ENCODE measurements around the gene FBXL2. TPM values are rescaled to one million over a fixed set of nuclear protein-coding genes. Genes with fewer than 3 reads are reported as not detected.

Gene FBXL2
- total and polyA plus RNA-seq, 2 of the 8 experiments (the other 6 are each of a cell fraction or from before 2014, with no cell fraction given) = 3.1 to 5.4 TPM

GRCh38 chr3:33334364-33334763 is 57.1 kb downstream of the FBXL2 start (continued):
- TF ChIP-seq CTCF (IDR thresholded peaks at IDR 0.05; ENCODE audit: control extremely low read depth in 1 of 3, insufficient read depth in 1 of 3, low read depth in 1 of 3, low read length in 3 of 3) (no peak), CHD7 (IDR thresholded peaks at IDR 0.05; ENCODE audit: insufficient replicate concordance, low read length) (no peak), HDAC2 (IDR thresholded peaks at IDR 0.05; ENCODE audit: borderline replicate concordance in 1 of 2, low read depth in 2 of 2, low read length in 2 of 2) (no peak), POLR2AphosphoS5 (IDR thresholded peaks at IDR 0.05; ENCODE audit: low read depth, low read length) (no peak), CBX5 (IDR thresholded peaks at IDR 0.05; ENCODE audit: low read depth, low read length) (no peak), MAX (IDR thresholded peaks at IDR 0.05) (no peak)

Measured in H1 (cell line).